Progenitor cell of endocrine pancreas (in vitro differentiated cells): Measurements from ENCODE around the gene TMBIM6. TPM values are rescaled to one million over a fixed set of nuclear protein-coding genes. Genes with fewer than 3 reads are reported as not detected.

Experiments used
- DNase-seq: peaks from one replicate; pipeline ENCODE4 v3.0.0; 2021; ENCODE audit warnings: low spot score; ENCODE audit not compliant: unreplicated experiment
- H3K27ac Mint-ChIP-seq: 2 replicates; pipeline ENCODE4 v1.8.0; 2021; ENCODE audit warnings: mild to moderate bottlenecking, moderate library complexity, mixed read lengths
- H3K27me3 Mint-ChIP-seq: 2 replicates; pipeline ENCODE4 v1.8.0; 2021; ENCODE audit warnings: mixed read lengths
- H3K36me3 Mint-ChIP-seq: 2 replicates; pipeline ENCODE4 v1.8.0; 2022; ENCODE audit warnings: mixed read lengths; ENCODE audit not compliant: insufficient read depth
- H3K4me1 Mint-ChIP-seq: 2 replicates; pipeline ENCODE4 v1.8.0; 2021; ENCODE audit warnings: low read depth, mixed read lengths
- H3K4me3 Mint-ChIP-seq: 2 replicates; pipeline ENCODE4 v1.8.0; 2021; ENCODE audit warnings: low read depth, mild to moderate bottlenecking, moderate library complexity, mixed read lengths
- H3K9me3 Mint-ChIP-seq: 2 replicates; pipeline ENCODE4 v1.8.0; 2021; ENCODE audit warnings: low read depth, mixed read lengths
- CTCF ChIP-seq: fragments of 200-600 bp; sonication (generic); IDR thresholded peaks from one replicate; pipeline ENCODE4 v1.5.0; 2021; ENCODE audit warnings: antibody characterized with exemption, mild to moderate bottlenecking; ENCODE audit not compliant: unreplicated experiment
- total RNA-seq: library from RNA; stranded (reverse); gene quantifications from 2 replicates; pipeline ENCODE4 v1.2.1, GENCODE V29; 2021

The TMBIM6 gene
- total RNA-seq, 1 donor from 2014 or later: 449 TPM

- Mint-ChIP-seq H3K27ac (no peak overlapping the region), H3K9me3 (no peaks in the 10 kb centered on the region), H3K4me1 (peaks cover 3% of the 10 kb centered on the region), H3K36me3 (peaks cover 1% of the 10 kb centered on the region), H3K4me3 (no peak overlapping the region), H3K27me3 (no peaks in the 10 kb centered on the region)
- no peak for TF ChIP-seq CTCF
- DNase-seq: no peak
Measured at GRCh38 chr12:49794021-49794420, 52.7 kb downstream of the TMBIM6 start.

GRCh38 chr12:49794811-49795653 lies 53.7 kb downstream of the TMBIM6 start:
- H3K27me3 Mint-ChIP-seq: no peaks in the 10 kb centered on the region
- no peak overlapping the region for H3K27ac Mint-ChIP-seq
- peaks cover 2% of the 10 kb centered on the region for H3K36me3 Mint-ChIP-seq
- TF ChIP-seq CTCF: no peak
- H3K4me1 Mint-ChIP-seq: peaks cover 3% of the 10 kb centered on the region
- no peak for DNase-seq
- H3K9me3 Mint-ChIP-seq: no peaks in the 10 kb centered on the region
- H3K4me3 Mint-ChIP-seq: no peak overlapping the region

DNA sequence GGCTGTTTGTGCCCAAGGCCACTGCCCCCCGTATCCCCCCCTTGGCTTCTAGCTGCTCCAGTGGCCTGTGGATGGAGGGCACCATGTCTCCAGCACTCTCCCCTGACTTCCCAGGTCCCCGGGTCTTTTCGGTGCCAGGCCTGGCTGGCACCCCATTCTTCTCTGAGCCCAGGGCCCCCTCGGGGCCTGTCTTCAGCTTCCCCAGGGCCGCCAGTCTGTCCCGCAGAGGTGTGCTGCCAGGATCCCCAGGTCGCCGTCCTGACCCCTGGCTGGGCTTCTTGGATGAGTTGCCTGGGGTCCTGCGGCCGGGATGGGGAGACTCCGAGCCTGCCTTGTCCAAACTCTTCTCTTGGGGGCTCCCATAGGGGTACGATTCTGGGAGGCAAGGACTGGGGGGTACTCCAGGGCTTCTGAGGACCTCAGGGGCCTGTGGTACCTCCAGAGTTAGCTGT lies 54.3 kb downstream of the TMBIM6 start:
- H3K9me3 Mint-ChIP-seq: no peaks in the 10 kb centered on the region
- no peak for TF ChIP-seq CTCF
- no peak for DNase-seq
- H3K27me3 Mint-ChIP-seq: no peaks in the 10 kb centered on the region
- no peaks in the 10 kb centered on the region for H3K4me1 Mint-ChIP-seq
- H3K4me3 Mint-ChIP-seq: no peak overlapping the region
- no peak overlapping the region for H3K27ac Mint-ChIP-seq
- peaks cover 7% of the 10 kb centered on the region for H3K36me3 Mint-ChIP-seq

DNA sequence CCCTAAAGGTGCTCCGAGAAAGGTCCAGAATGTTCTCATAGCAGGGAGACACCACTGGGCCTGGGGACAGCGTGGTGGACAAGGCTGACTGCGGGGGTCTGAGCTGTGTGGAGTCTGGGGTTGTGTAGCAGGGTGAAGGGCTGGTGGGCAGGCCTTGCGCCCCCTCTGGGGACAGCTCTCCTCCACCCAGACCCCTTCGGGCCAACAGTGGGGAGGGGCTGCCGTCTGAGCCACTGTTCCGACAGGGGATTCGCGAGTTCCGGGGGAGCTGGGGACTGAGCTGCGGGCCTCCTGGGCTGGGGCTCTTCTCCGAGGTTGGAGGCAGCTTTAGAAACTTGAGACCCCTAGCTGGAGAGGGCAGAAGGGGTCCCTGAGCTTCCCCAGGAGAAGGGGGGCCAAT lies 54.8 kb downstream of the TMBIM6 start:
- no peak for DNase-seq
- H3K36me3 Mint-ChIP-seq: peaks cover 7% of the 10 kb centered on the region

More for the DNA sequence above, 54.8 kb downstream of the TMBIM6 start:
- Mint-ChIP-seq H3K27ac (no peak overlapping the region), H3K9me3 (no peaks in the 10 kb centered on the region), H3K27me3 (no peaks in the 10 kb centered on the region), H3K4me1 (no peaks in the 10 kb centered on the region), H3K4me3 (no peak overlapping the region)
- no peak for TF ChIP-seq CTCF
